Body of pancreas (tissue), 4 donors: Measurements from ENCODE around the gene SEMA7A. TPM values are rescaled to one million over a fixed set of nuclear protein-coding genes. Genes with fewer than 3 reads are reported as not detected.
A peak's percentile ranks its signal among the peaks of the same experiment; 100 is the strongest.

Experiments used
- ATAC-seq: fragments of 150-250 bp; one replicate; pipeline ENCODE4 v1.9.1; 2016
- DNase-seq, 4 donors: peaks; one replicate each; pipeline ENCODE4 v3.0.0-alpha.2; 2019
- H3K27ac ChIP-seq, 4 donors: fragments of 200-600 bp; sonication (generic); 1 replicate in 3 of 4; 2 replicates in 1 of 4; pipeline versions ENCODE4 v1.5.1 to v1.6.1; 2016 to 2019; ENCODE audit warnings: mild to moderate bottlenecking in 1 of 4, mixed read lengths in 1 of 4, moderate library complexity in 1 of 4
- H3K27me3 ChIP-seq, 2 donors: fragments of 200-600 bp; sonication (generic); one replicate each; pipeline ENCODE4 v1.6.0; 2016; ENCODE audit warnings: mild to moderate bottlenecking in 1 of 2
- H3K36me3 ChIP-seq, 2 donors: fragments of 200-600 bp; sonication (generic); replicated peaks in 1 of 2; 2 replicates each; pipeline ENCODE4 v1.5.1; 2016; ENCODE audit warnings: low read depth in 2 of 2; ENCODE audit not compliant: insufficient read depth in 1 of 2
- H3K4me1 ChIP-seq: fragments of 200-600 bp; sonication (generic); one replicate; pipeline ENCODE4 v1.6.0; 2016
- H3K4me3 ChIP-seq, 2 donors: fragments of 200-600 bp; sonication (generic); 1 replicate in 1 of 2; 2 replicates in 1 of 2; pipeline ENCODE4 v1.5.1; 2016 to 2019
- H3K9me3 ChIP-seq, 3 donors: fragments of 200-600 bp; sonication (generic); 1 replicate in 2 of 3; 2 replicates in 1 of 3; pipeline ENCODE4 v1.5.1; 2016
- POLR2A ChIP-seq, 3 donors: fragments of 450-650 bp; IDR thresholded peaks; one replicate each; pipeline ENCODE4 v1.6.1; 2016; ENCODE audit warnings: antibody characterized with exemption in 3 of 3, mild to moderate bottlenecking in 2 of 3
- WGBS, 2 donors: methylation state at CpG; one replicate each; pipeline ENCODE4 v1.1.5; 2017; 5-methylcytosine and 5-hydroxymethylcytosine counted together
- intact Hi-C: fragments of 100-400 bp; cut with DNase I; formaldehyde crosslinking; loops from one replicate; pipeline ENCODE4 v1.15.1; 2023
- total RNA-seq, 2 donors: library from RNA; depleted of rRNA; stranded (reverse); fragments of >200 nt; gene quantifications; one replicate each; pipeline ENCODE4 v1.1.0, GENCODE V29; 2016
- TF ChIP-seq, protein P1 (sequence below), 7 experiments: fragments of 450-650 bp in 4 of 7; fragments of 200-600 bp in 3 of 7; sonication (generic) in 3 of 7; IDR thresholded peaks; one replicate each; pipeline ENCODE4 v1.5.1; 2016 to 2019; ENCODE audit warnings: antibody characterized with exemption in 7 of 7

SEMA7A gene
- total RNA-seq, 2 donors from 2014 or later: 0.33 to 0.52 TPM

DNA sequence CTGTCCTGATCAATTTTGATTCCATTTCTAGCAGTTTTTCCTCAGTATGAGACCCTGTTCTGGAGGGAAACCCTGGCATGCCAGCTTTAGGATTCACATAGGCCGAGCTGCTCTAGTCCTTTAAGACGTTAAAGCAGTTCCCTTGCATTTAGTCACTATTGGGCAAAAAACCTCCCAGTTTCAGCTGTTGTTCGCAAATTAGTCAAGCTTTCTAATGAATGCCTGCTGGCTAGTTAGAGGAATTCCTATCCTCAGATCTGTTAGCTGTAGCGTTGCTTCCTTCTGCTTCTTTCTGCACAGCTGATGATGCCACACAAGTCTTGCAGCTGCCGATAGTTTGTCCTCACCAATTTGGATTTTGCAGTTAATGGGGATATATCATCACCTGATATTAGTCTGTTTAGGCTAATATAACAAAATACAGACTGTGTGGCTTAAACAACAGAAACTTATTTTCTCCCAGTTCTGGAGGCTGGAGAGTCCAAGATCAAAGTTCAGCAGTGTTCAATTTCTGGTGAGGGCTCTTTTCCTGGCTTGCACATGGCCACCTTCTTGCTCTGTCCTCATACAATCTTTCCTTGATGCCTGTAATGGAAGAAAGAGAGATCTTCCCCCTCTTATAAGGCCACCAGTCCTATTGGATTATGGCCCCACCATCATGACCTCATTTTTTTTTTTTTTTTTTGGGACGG, 34.7 kb upstream of the SEMA7A start:
- TF ChIP-seq, protein P1, sequence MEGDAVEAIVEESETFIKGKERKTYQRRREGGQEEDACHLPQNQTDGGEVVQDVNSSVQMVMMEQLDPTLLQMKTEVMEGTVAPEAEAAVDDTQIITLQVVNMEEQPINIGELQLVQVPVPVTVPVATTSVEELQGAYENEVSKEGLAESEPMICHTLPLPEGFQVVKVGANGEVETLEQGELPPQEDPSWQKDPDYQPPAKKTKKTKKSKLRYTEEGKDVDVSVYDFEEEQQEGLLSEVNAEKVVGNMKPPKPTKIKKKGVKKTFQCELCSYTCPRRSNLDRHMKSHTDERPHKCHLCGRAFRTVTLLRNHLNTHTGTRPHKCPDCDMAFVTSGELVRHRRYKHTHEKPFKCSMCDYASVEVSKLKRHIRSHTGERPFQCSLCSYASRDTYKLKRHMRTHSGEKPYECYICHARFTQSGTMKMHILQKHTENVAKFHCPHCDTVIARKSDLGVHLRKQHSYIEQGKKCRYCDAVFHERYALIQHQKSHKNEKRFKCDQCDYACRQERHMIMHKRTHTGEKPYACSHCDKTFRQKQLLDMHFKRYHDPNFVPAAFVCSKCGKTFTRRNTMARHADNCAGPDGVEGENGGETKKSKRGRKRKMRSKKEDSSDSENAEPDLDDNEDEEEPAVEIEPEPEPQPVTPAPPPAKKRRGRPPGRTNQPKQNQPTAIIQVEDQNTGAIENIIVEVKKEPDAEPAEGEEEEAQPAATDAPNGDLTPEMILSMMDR (IDR thresholded peaks at IDR 0.05): no peak
- TF ChIP-seq POLR2A (IDR thresholded peaks at IDR 0.05): no peak
- Histone ChIP-seq H3K36me3 (no peaks in the 10 kb centered on the region), H3K4me3 (no peak overlapping the region), H3K27ac (no peak overlapping the region), H3K4me1 (no peaks in the 10 kb centered on the region), H3K9me3 (no peaks in the 10 kb centered on the region), H3K27me3 (no peaks in the 10 kb centered on the region)
- 95 to 96% methylated on average over 6 of the region's 6 CpGs for WGBS, 2 donors
- no peak for DNase-seq
- no peak for ATAC-seq
- intact Hi-C loops: loop anchor here (10.0 kb wide), 1 partner anchor 66 kb away; no protein-coding TSS in a partner anchor

- TF ChIP-seq, protein P1 (IDR thresholded peaks at IDR 0.05): no peak
- TF ChIP-seq POLR2A (IDR thresholded peaks at IDR 0.05): no peak
- intact Hi-C loops: loop anchor here (10.0 kb wide), 1 partner anchor 68 kb away; no protein-coding TSS in a partner anchor
Measured at GRCh38 chr15:74466570-74466969, 32.8 kb upstream of the SEMA7A start.

DNA sequence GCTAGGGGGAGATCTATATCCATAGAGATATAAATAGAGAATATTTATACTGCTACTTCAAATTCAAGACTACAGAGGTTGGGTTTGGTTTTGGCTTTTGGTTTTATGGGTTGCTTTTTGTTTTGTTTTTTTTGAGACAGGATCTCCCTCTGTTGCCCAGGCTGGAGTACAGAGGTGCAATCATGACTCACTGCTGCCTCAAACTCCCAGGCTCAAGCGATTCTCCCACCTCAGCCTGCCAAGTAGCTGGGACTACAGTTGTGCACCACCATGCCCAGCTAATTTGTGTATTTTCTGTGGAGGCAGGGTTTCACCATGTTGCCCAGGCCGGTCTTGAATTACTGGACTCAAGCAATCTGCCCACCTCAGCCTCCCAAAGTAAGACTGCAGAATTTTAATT, 31.1 kb upstream of the SEMA7A start:
- peaks cover 20% of the 10 kb centered on the region for H3K4me1 ChIP-seq

More at GRCh38 chr15:74466570-74466969, 32.8 kb upstream of the SEMA7A start:
- H3K27me3 ChIP-seq: no peaks in the 10 kb centered on the region
- DNase-seq (no peak), ATAC-seq (no peak)
- 96 to 97% methylated on average over 1 of the region's 1 CpG for WGBS, 2 donors
- H3K36me3 ChIP-seq: no peaks in the 10 kb centered on the region
- H3K9me3 ChIP-seq: no peaks in the 10 kb centered on the region
- no peak overlapping the region for H3K4me3 ChIP-seq
- H3K4me1 ChIP-seq: peaks cover 13% of the 10 kb centered on the region
- H3K27ac ChIP-seq: no peak overlapping the region

GRCh38 chr15:74464216-74464615, 30.5 kb upstream of the SEMA7A start:
- no peak overlapping the region for H3K4me3 ChIP-seq
- intact Hi-C loops: loop anchor here (10.0 kb wide), 1 partner anchor 71 kb away; no protein-coding TSS in a partner anchor
- WGBS, 2 donors: 79 to 84% methylated on average over 2 of the region's 2 CpGs
- H3K36me3 ChIP-seq: no peaks in the 10 kb centered on the region
- no peak for TF ChIP-seq POLR2A (IDR thresholded peaks at IDR 0.05)
- TF ChIP-seq, protein P1 (IDR thresholded peaks at IDR 0.05): no peak
- DNase-seq (peak in 1 of 4 donors; percentile 7), ATAC-seq (no peak)
- H3K27ac ChIP-seq: no peak overlapping the region
- H3K9me3 ChIP-seq: no peaks in the 10 kb centered on the region
- peaks cover 21% of the 10 kb centered on the region for H3K4me1 ChIP-seq
- no peaks in the 10 kb centered on the region for H3K27me3 ChIP-seq

More for the DNA sequence above, 31.1 kb upstream of the SEMA7A start:
- H3K27ac ChIP-seq: no peak overlapping the region
- no peaks in the 10 kb centered on the region for H3K27me3 ChIP-seq
- H3K4me3 ChIP-seq: no peak overlapping the region
- no peak for TF ChIP-seq POLR2A (IDR thresholded peaks at IDR 0.05)
- TF ChIP-seq, protein P1 (IDR thresholded peaks at IDR 0.05): no peak
- intact Hi-C loops: loop anchor here (10.0 kb wide), 1 partner anchor 70 kb away; no protein-coding TSS in a partner anchor
- no peak for ATAC-seq
- H3K36me3 ChIP-seq: no peaks in the 10 kb centered on the region
- no peaks in the 10 kb centered on the region for H3K9me3 ChIP-seq
- DNase-seq: no peak
- WGBS, 2 donors: 93 to 95% methylated on average over 2 of the region's 2 CpGs
